Smooth muscle cell (in vitro differentiated cells): ENCODE measurements around the gene CNTN5. TPM values are rescaled to one million over a fixed set of nuclear protein-coding genes. Genes with fewer than 3 reads are reported as not detected.

Experiments
- DNase-seq: peaks from one replicate; lab custom pipeline; 2025; ENCODE audit not compliant: unreplicated experiment; lab: John Stamatoyannopoulos, UW
- H2AFZ ChIP-seq: fragments of 200-600 bp; sonication (generic); 2 replicates; pipeline ENCODE4 v1.6.0; 2016; ENCODE audit warnings: antibody characterized with exemption, low read depth, mild to moderate bottlenecking
- H3F3A ChIP-seq: fragments of 200-600 bp; sonication (generic); 2 replicates; pipeline ENCODE4 v1.6.0; 2017; ENCODE audit warnings: antibody characterized with exemption, low read depth
- H3K27ac ChIP-seq: fragments of 200-600 bp; sonication (generic); 2 replicates; pipeline ENCODE4 v1.5.1; 2016; ENCODE audit warnings: low read depth, mild to moderate bottlenecking
- H3K27me3 ChIP-seq: fragments of 200-600 bp; sonication (generic); 2 replicates; pipeline ENCODE4 v1.6.1; 2016; ENCODE audit warnings: low read depth, mild to moderate bottlenecking
- H3K36me3 ChIP-seq: fragments of 200-600 bp; sonication (generic); 2 replicates; pipeline ENCODE4 v1.5.1; 2016; ENCODE audit warnings: low read depth
- H3K4me1 ChIP-seq: fragments of 200-600 bp; sonication (generic); 2 replicates; pipeline ENCODE4 v1.5.1; 2016; ENCODE audit warnings: low read depth
- H3K4me2 ChIP-seq: fragments of 200-600 bp; sonication (generic); 2 replicates; pipeline ENCODE4 v1.6.0; 2016; ENCODE audit warnings: mild to moderate bottlenecking
- H3K4me3 ChIP-seq: fragments of 200-600 bp; sonication (generic); 2 replicates; pipeline ENCODE4 v1.5.1; 2016; ENCODE audit warnings: mild to moderate bottlenecking
- H3K79me2 ChIP-seq: fragments of 200-600 bp; sonication (generic); 2 replicates; pipeline ENCODE4 v1.6.0; 2016; ENCODE audit warnings: low read depth, mild to moderate bottlenecking
- H3K9ac ChIP-seq: fragments of 200-600 bp; sonication (generic); 2 replicates; pipeline ENCODE4 v1.6.0; 2016; ENCODE audit warnings: low read depth
- H3K9me3 ChIP-seq: fragments of 200-600 bp; sonication (generic); replicated peaks from 2 replicates; pipeline ENCODE4 v1.5.1; 2016; ENCODE audit warnings: low read depth
- H4K20me1 ChIP-seq: fragments of 200-600 bp; sonication (generic); 2 replicates; pipeline ENCODE4 v1.6.0; 2016; ENCODE audit warnings: low read depth
- CTCF ChIP-seq: fragments of 200-600 bp; sonication (generic); IDR thresholded peaks from 2 replicates; pipeline ENCODE4 v1.5.1; 2017; ENCODE audit warnings: borderline replicate concordance, mild to moderate bottlenecking, antibody characterized with exemption; ENCODE audit not compliant: insufficient read depth, poor library complexity, severe bottlenecking
- WGBS: methylation state at CpG from one replicate; pipeline ENCODE4 v1.1.7; 2016; ENCODE audit warnings: low lambda C conversion rate; 5-methylcytosine and 5-hydroxymethylcytosine counted together
- polyA plus RNA-seq: library from polyadenylated mRNA; unstranded; fragments of >200 nt; fragmentation: Nextera tagmentation; extraction: Ambion mirVana; gene quantifications from 2 replicates; pipeline ENCODE4 v1.2.1, GENCODE V29; 2016
- total RNA-seq: library from RNA; depleted of rRNA; stranded (reverse); fragments of >200 nt; gene quantifications from 2 replicates; pipeline ENCODE4 v1.2.3, GENCODE V29; 2014

The CNTN5 gene
- total and polyA plus RNA-seq, 2 experiments from 2014 or later: 0.97 to 3.1 TPM

GRCh38 chr11:99501655-99502054 is 480.9 kb downstream of the CNTN5 start:
- Histone ChIP-seq H3K9ac (no peak overlapping the region), H3K4me3 (no peak overlapping the region)

GRCh38 chr11:99505316-99505715 is 484.6 kb downstream of the CNTN5 start:
- TF ChIP-seq CTCF: no peak
- Histone ChIP-seq H3K9me3 (no peaks in the 10 kb centered on the region), H3K4me2 (peak overlapping the region; percentile 56), H3K9ac (no peak overlapping the region), H3K27me3 (no peaks in the 10 kb centered on the region), H2AFZ (no peak overlapping the region), H3K79me2 (no peaks in the 10 kb centered on the region), H3K36me3 (no peaks in the 10 kb centered on the region), H3K4me3 (no peak overlapping the region), H3K27ac (peak overlapping the region; percentile 72), H3F3A (peaks cover 7% of the 10 kb centered on the region), H4K20me1 (no peaks in the 10 kb centered on the region), H3K4me1 (no peaks in the 10 kb centered on the region)
- DNase-seq: no peak
- 0% methylated on average over 1 of the region's 1 CpG for WGBS

More at GRCh38 chr11:99501655-99502054, 480.9 kb downstream of the CNTN5 start:
- no peaks in the 10 kb centered on the region for H3K4me1 ChIP-seq
- DNase-seq: no peak
- no peak for TF ChIP-seq CTCF
- H3K79me2 ChIP-seq: no peaks in the 10 kb centered on the region
- peaks cover 7% of the 10 kb centered on the region for H3F3A ChIP-seq
- no peaks in the 10 kb centered on the region for H4K20me1 ChIP-seq
- 98% methylated on average over 2 of the region's 2 CpGs for WGBS
- no peaks in the 10 kb centered on the region for H3K27me3 ChIP-seq
- no peaks in the 10 kb centered on the region for H3K9me3 ChIP-seq
- no peak overlapping the region for H3K27ac ChIP-seq
- no peak overlapping the region for H3K4me2 ChIP-seq
- H2AFZ ChIP-seq: no peak overlapping the region
- H3K36me3 ChIP-seq: no peaks in the 10 kb centered on the region

GRCh38 chr11:99505831-99506230 is 485.1 kb downstream of the CNTN5 start:
- Histone ChIP-seq H3K36me3 (no peaks in the 10 kb centered on the region), H3K4me3 (no peak overlapping the region), H2AFZ (no peak overlapping the region), H3K27ac (peak overlapping the region; percentile 72), H3K4me2 (peak overlapping the region; percentile 56), H3K9me3 (no peaks in the 10 kb centered on the region), H3K27me3 (no peaks in the 10 kb centered on the region), H3K9ac (no peak overlapping the region), H3F3A (peaks cover 7% of the 10 kb centered on the region), H3K4me1 (no peaks in the 10 kb centered on the region), H4K20me1 (no peaks in the 10 kb centered on the region), H3K79me2 (no peaks in the 10 kb centered on the region)
- no peak for DNase-seq
- no peak for TF ChIP-seq CTCF
- WGBS: 84% methylated on average over 4 of the region's 4 CpGs

GRCh38 chr11:99509863-99510262 is 489.1 kb downstream of the CNTN5 start:
- Histone ChIP-seq H2AFZ (no peak overlapping the region), H3K4me3 (no peak overlapping the region), H3F3A (peaks cover 4% of the 10 kb centered on the region), H3K9ac (no peak overlapping the region), H3K27ac (no peak overlapping the region), H3K36me3 (no peaks in the 10 kb centered on the region), H3K9me3 (no peaks in the 10 kb centered on the region), H4K20me1 (no peaks in the 10 kb centered on the region), H3K27me3 (no peaks in the 10 kb centered on the region), H3K4me1 (no peaks in the 10 kb centered on the region), H3K4me2 (no peak overlapping the region), H3K79me2 (no peaks in the 10 kb centered on the region)
- WGBS: 97% methylated on average over 2 of the region's 2 CpGs
- no peak for DNase-seq
- TF ChIP-seq CTCF: no peak
